HFF-Myc (cell line): ENCODE data around the gene WNT5B.

Experiments used
- DNase-seq: peaks from one replicate; pipeline ENCODE4 v3.0.0-alpha.2; 2011; ENCODE audit warnings: low read depth; ENCODE audit errors: extremely low read depth
- H3K4me3 ChIP-seq: replicated peaks from 2 replicates; pipeline ENCODE4 v1.5.1; 2011; ENCODE audit warnings: low read depth, mild to moderate bottlenecking, control low read depth, low read length
- CTCF ChIP-seq: IDR thresholded peaks from 2 replicates; pipeline ENCODE4 v1.5.1; 2012; ENCODE audit warnings: mild to moderate bottlenecking, low read depth, low read length, control low read depth; ENCODE audit errors: missing control alignments

WNT5B gene

GRCh38 chr12:1643043-1643442 is 14.0 kb downstream of the WNT5B start:
- no peak for TF ChIP-seq CTCF
- H3K4me3 ChIP-seq = no peak overlapping the region
- DNase-seq = no peak

- TF ChIP-seq CTCF = no peak
- no peak overlapping the region for H3K4me3 ChIP-seq
- no peak for DNase-seq
Measured at GRCh38 chr12:1643905-1644533, 15.0 kb downstream of the WNT5B start.

- DNase-seq = peak; percentile 53
- H3K4me3 ChIP-seq = no peak overlapping the region
- no peak for TF ChIP-seq CTCF
Measured at GRCh38 chr12:1644534-1645438, 15.8 kb downstream of the WNT5B start.

- no peak for DNase-seq
- TF ChIP-seq CTCF = no peak
- H3K4me3 ChIP-seq = no peak overlapping the region
Measured at GRCh38 chr12:1645819-1646218, 16.8 kb downstream of the WNT5B start.

- H3K4me3 ChIP-seq = no peak overlapping the region
- TF ChIP-seq CTCF = no peak
- DNase-seq = no peak
Measured at GRCh38 chr12:1646569-1647284, 17.7 kb downstream of the WNT5B start.

- DNase-seq = no peak
- no peak overlapping the region for H3K4me3 ChIP-seq
- TF ChIP-seq CTCF = no peak
Measured at GRCh38 chr12:1647285-1647669, 18.2 kb downstream of the WNT5B start.
